Psoas muscle (tissue), 8 donors: ENCODE results near the gene MICU1. TPM values are rescaled to one million over a fixed set of nuclear protein-coding genes. Genes with fewer than 3 reads are reported as not detected.

Source experiments
- ATAC-seq, 4 donors: fragments of 200-7000 bp; cut with Tn5 transposase; one replicate each; pipeline ENCODE4 v1.9.1; 2020; ENCODE audit warnings: moderate library complexity in 3 of 4, mild to moderate bottlenecking in 2 of 4
- DNase-seq, 2 donors: peaks; one replicate each; pipeline ENCODE4 v3.0.0-alpha.2; 2020
- H3K27ac ChIP-seq: fragments of 200-600 bp; one replicate; pipeline ENCODE4 v1.8.0; 2022
- H3K27me3 ChIP-seq, 3 donors: fragments of 200-600 bp in 1 of 3; one replicate each; pipeline versions ENCODE4 v1.6.1 to v1.8.0; 2013 to 2022; ENCODE audit warnings: low read length in 2 of 3, mild to moderate bottlenecking in 2 of 3, moderate library complexity in 1 of 3; ENCODE audit not compliant: insufficient read depth in 3 of 3
- H3K36me3 ChIP-seq, 2 donors: fragments of 200-600 bp in 1 of 2; one replicate each; pipeline versions ENCODE4 v1.6.1 to v1.8.0; 2013 to 2022; ENCODE audit warnings: low read depth in 1 of 2, mild to moderate bottlenecking in 1 of 2, moderate library complexity in 1 of 2; ENCODE audit not compliant: insufficient read depth in 1 of 2
- H3K4me1 ChIP-seq: fragments of 200-600 bp; one replicate; pipeline ENCODE4 v1.8.0; 2022
- H3K4me3 ChIP-seq: fragments of 200-600 bp; one replicate; pipeline ENCODE4 v1.8.0; 2022; ENCODE audit warnings: mild to moderate bottlenecking
- H3K9me3 ChIP-seq: fragments of 200-600 bp; one replicate; pipeline ENCODE4 v1.8.0; 2022
- WGBS, 3 donors: extraction: QIAGEN DNeasy Blood & Tissue Kit; methylation state at CpG; one replicate each; pipeline versions ENCODE4 v1.1.6 to v1.1.7; 2013; 5-methylcytosine and 5-hydroxymethylcytosine counted together
- intact Hi-C, 2 donors: fragments of 100-400 bp; cut with DNase I; formaldehyde crosslinking; loops; one replicate each; pipeline versions ENCODE4 v1.11.0 to v1.14.2; 2022
- polyA plus RNA-seq, 3 donors: library from polyadenylated mRNA; stranded (reverse); fragments of 200-250 nt; gene quantifications; one replicate each; pipeline ENCODE4 v1.2.3, GENCODE V29; 2013
- total RNA-seq, 4 donors: library from RNA; stranded (reverse); fragmentation: NEBNext Ultra II Directional in 2 of 4; extraction: Animal tissue kit (Norgen Biotek cat#: 25700) in 2 of 4; gene quantifications; one replicate each; pipeline versions ENCODE4 v1.2.1 to v1.2.4, GENCODE V29; 2021 to 2023
- TF ChIP-seq, protein P1 (sequence below): fragments of 200-600 bp; IDR thresholded peaks from one replicate; pipeline ENCODE4 v1.8.0; 2022; ENCODE audit warnings: antibody characterized with exemption
- donor health status: healthy with polysubstance abuse.
- donor health status: DM: no; HTN: no; CAD: no; lungs with moderate emphysema.
- donor health status: Bipolar disorder and iron deficiency.
- donor health status: healthy.
- donor health status: DM: yes; HTN: yes; CAD: no.
- donor health status: DM: no; HTN: no; CAD: no.
- donor health status: DM: no; HTN: no; CAD: no.
- donor health status: DM: yes; HTN: yes; CAD: no.

Gene MICU1
- total and polyA plus RNA-seq, 7 donors, result 31.0 to 57.8 (median 37.3) TPM

DNA sequence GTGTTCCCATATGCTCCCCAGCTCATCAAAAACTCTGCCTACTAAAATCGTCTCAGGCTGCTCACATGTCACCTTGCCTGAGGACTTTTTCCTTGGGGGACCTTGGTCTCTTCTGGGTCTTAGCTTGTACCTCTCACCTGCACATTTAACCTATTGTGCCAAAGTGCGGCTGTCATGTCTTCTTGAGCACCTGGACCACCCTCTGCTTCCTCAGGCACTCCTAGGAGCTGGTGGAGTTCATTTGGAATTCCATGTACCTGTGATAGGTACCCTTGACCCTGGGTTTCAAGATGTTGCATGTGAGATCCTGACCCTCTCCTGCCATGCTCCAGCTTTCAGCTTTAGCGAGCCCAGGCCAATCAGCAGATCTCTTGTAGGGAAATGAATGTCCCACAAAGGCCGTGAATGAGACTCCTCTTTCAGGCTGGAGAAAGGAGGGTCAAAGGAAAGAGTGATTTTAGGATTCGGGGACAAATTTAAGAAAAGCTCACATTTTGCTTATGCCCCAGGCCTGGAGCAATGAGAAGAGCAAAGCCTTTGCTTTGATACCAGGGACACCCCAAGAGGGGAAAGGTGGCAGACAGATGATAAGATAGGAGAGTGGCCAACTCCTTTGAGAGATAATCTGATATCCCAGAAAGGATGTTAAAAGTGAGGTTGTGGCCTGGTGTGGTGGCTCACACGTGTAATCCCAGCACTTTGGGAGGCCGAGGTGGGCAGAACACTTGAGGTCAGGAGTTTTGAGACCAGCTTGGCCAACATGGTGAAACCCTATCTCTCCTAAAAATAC is 260.6 kb downstream of the MICU1 start:
- H3K27ac ChIP-seq, result no peak overlapping the region
- DNase-seq, result no peak
- intact Hi-C loops, result loop anchor here (2.0 to 10.0 kb wide), 6 partner anchors 330 to 800 kb away; partner anchors contain the start of genes ECD (in 1 of the 2), FAM149B1 (in 1 of the 2) and MCU (in 1 of the 2)
- ATAC-seq, result no peak
- peaks cover 2 to 46% of the 10 kb centered on the region in 2 donors for H3K36me3 ChIP-seq
- peaks cover 12% of the 10 kb centered on the region for H3K4me1 ChIP-seq
- no peaks in the 10 kb centered on the region for H3K27me3 ChIP-seq
- H3K4me3 ChIP-seq, result no peak overlapping the region
- TF ChIP-seq, protein P1, sequence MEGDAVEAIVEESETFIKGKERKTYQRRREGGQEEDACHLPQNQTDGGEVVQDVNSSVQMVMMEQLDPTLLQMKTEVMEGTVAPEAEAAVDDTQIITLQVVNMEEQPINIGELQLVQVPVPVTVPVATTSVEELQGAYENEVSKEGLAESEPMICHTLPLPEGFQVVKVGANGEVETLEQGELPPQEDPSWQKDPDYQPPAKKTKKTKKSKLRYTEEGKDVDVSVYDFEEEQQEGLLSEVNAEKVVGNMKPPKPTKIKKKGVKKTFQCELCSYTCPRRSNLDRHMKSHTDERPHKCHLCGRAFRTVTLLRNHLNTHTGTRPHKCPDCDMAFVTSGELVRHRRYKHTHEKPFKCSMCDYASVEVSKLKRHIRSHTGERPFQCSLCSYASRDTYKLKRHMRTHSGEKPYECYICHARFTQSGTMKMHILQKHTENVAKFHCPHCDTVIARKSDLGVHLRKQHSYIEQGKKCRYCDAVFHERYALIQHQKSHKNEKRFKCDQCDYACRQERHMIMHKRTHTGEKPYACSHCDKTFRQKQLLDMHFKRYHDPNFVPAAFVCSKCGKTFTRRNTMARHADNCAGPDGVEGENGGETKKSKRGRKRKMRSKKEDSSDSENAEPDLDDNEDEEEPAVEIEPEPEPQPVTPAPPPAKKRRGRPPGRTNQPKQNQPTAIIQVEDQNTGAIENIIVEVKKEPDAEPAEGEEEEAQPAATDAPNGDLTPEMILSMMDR, result no peak
- WGBS, 3 donors, result 80 to 85% (median 81%) methylated on average over 7 of the region's 7 CpGs
- H3K9me3 ChIP-seq, result no peaks in the 10 kb centered on the region

GRCh38 chr10:72364239-72364777 is 261.6 kb downstream of the MICU1 start:
- Histone ChIP-seq H3K27ac (peak overlapping the region; percentile 25), H3K4me1 (peaks cover 12% of the 10 kb centered on the region), H3K36me3 (peaks cover 2 to 45% of the 10 kb centered on the region in 2 donors), H3K4me3 (peak overlapping the region; percentile 27), H3K27me3 (no peaks in the 10 kb centered on the region), H3K9me3 (no peaks in the 10 kb centered on the region)
- WGBS, 3 donors, result 2 to 9% (median 3%) methylated on average over 12 of the region's 12 CpGs
- intact Hi-C loops, result loop anchor here (2.0 to 10.0 kb wide), 7 partner anchors 330 to 800 kb away; partner anchors contain the start of genes ECD (in 1 of the 2), FAM149B1 (in 1 of the 2) and MCU (in 1 of the 2)
- DNase-seq (peak; percentile 81 to 92), ATAC-seq (peak; percentile 91 to 95 (median 92))
- TF ChIP-seq, protein P1, result peak; percentile 93

DNA sequence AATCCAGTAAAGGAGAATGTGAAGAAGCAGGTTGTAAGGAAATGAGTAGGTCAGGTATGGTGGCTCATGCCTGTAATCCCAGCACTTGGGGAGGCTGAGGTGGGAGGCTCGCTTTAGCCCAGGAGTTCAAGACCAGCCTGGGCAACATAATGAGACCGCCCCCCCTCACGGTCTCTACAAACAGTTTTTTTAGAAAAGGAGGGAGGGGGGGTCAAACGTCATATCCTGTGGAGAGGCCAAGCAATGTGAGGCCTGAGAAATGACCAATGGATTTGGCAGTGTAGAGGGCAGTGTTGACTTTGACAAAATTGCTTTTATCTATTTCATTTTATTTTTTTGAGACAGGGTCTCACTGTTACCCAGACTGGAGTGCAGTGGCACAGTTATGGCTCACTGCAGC is 268.9 kb downstream of the MICU1 start:
- WGBS, 3 donors, result 58 to 66% (median 66%) methylated on average over 4 of the region's 4 CpGs
- H3K27me3 ChIP-seq, result no peaks in the 10 kb centered on the region
- intact Hi-C loops, result no loop called here

GRCh38 chr10:72356115-72356514 is 269.8 kb downstream of the MICU1 start:
- Histone ChIP-seq H3K27ac (no peak overlapping the region), H3K4me3 (no peak overlapping the region), H3K9me3 (no peaks in the 10 kb centered on the region), H3K36me3 (peaks cover 0 to 11% of the 10 kb centered on the region in 2 donors), H3K27me3 (no peaks in the 10 kb centered on the region), H3K4me1 (peaks cover 20% of the 10 kb centered on the region)
- ATAC-seq, result no peak
- WGBS, 3 donors, result 80 to 89% (median 82%) methylated on average over 6 of the region's 6 CpGs
- DNase-seq, result no peak
- intact Hi-C loops, result no loop called here
- TF ChIP-seq, protein P1, result no peak

More for the DNA sequence above, 268.9 kb downstream of the MICU1 start:
- Histone ChIP-seq H3K4me3 (no peak overlapping the region), H3K36me3 (peaks cover 0 to 5% of the 10 kb centered on the region in 2 donors), H3K9me3 (no peaks in the 10 kb centered on the region), H3K4me1 (peaks cover 16% of the 10 kb centered on the region), H3K27ac (no peak overlapping the region)
- TF ChIP-seq, protein P1, result no peak
- DNase-seq (no peak), ATAC-seq (no peak)
